Smooth muscle cell (in vitro differentiated cells): ENCODE results near the gene SELP. TPM values are rescaled to one million over a fixed set of nuclear protein-coding genes. Genes with fewer than 3 reads are reported as not detected.

Source experiments
- DNase-seq: peaks from one replicate; lab custom pipeline; 2025; ENCODE audit not compliant: unreplicated experiment; lab: John Stamatoyannopoulos, UW
- H2AFZ ChIP-seq: fragments of 200-600 bp; sonication (generic); 2 replicates; pipeline ENCODE4 v1.6.0; 2016; ENCODE audit warnings: antibody characterized with exemption, low read depth, mild to moderate bottlenecking
- H3F3A ChIP-seq: fragments of 200-600 bp; sonication (generic); 2 replicates; pipeline ENCODE4 v1.6.0; 2017; ENCODE audit warnings: antibody characterized with exemption, low read depth
- H3K27ac ChIP-seq: fragments of 200-600 bp; sonication (generic); 2 replicates; pipeline ENCODE4 v1.5.1; 2016; ENCODE audit warnings: low read depth, mild to moderate bottlenecking
- H3K27me3 ChIP-seq: fragments of 200-600 bp; sonication (generic); 2 replicates; pipeline ENCODE4 v1.6.1; 2016; ENCODE audit warnings: low read depth, mild to moderate bottlenecking
- H3K36me3 ChIP-seq: fragments of 200-600 bp; sonication (generic); 2 replicates; pipeline ENCODE4 v1.5.1; 2016; ENCODE audit warnings: low read depth
- H3K4me1 ChIP-seq: fragments of 200-600 bp; sonication (generic); 2 replicates; pipeline ENCODE4 v1.5.1; 2016; ENCODE audit warnings: low read depth
- H3K4me2 ChIP-seq: fragments of 200-600 bp; sonication (generic); 2 replicates; pipeline ENCODE4 v1.6.0; 2016; ENCODE audit warnings: mild to moderate bottlenecking
- H3K4me3 ChIP-seq: fragments of 200-600 bp; sonication (generic); 2 replicates; pipeline ENCODE4 v1.5.1; 2016; ENCODE audit warnings: mild to moderate bottlenecking
- H3K79me2 ChIP-seq: fragments of 200-600 bp; sonication (generic); 2 replicates; pipeline ENCODE4 v1.6.0; 2016; ENCODE audit warnings: low read depth, mild to moderate bottlenecking
- H3K9ac ChIP-seq: fragments of 200-600 bp; sonication (generic); 2 replicates; pipeline ENCODE4 v1.6.0; 2016; ENCODE audit warnings: low read depth
- H3K9me3 ChIP-seq: fragments of 200-600 bp; sonication (generic); replicated peaks from 2 replicates; pipeline ENCODE4 v1.5.1; 2016; ENCODE audit warnings: low read depth
- H4K20me1 ChIP-seq: fragments of 200-600 bp; sonication (generic); 2 replicates; pipeline ENCODE4 v1.6.0; 2016; ENCODE audit warnings: low read depth
- WGBS: methylation state at CpG from one replicate; pipeline ENCODE4 v1.1.7; 2016; ENCODE audit warnings: low lambda C conversion rate; 5-methylcytosine and 5-hydroxymethylcytosine counted together
- polyA plus RNA-seq: library from polyadenylated mRNA; unstranded; fragments of >200 nt; fragmentation: Nextera tagmentation; extraction: Ambion mirVana; gene quantifications from 2 replicates; pipeline ENCODE4 v1.2.1, GENCODE V29; 2016
- total RNA-seq: library from RNA; depleted of rRNA; stranded (reverse); fragments of >200 nt; gene quantifications from 2 replicates; pipeline ENCODE4 v1.2.3, GENCODE V29; 2014
- TF ChIP-seq, protein P1 (sequence below): fragments of 200-600 bp; sonication (generic); IDR thresholded peaks from 2 replicates; pipeline ENCODE4 v1.5.1; 2017; ENCODE audit warnings: borderline replicate concordance, mild to moderate bottlenecking, antibody characterized with exemption; ENCODE audit not compliant: insufficient read depth, poor library complexity, severe bottlenecking

SELP gene
- total and polyA plus RNA-seq, 2 experiments from 2014 or later: not detected

DNA sequence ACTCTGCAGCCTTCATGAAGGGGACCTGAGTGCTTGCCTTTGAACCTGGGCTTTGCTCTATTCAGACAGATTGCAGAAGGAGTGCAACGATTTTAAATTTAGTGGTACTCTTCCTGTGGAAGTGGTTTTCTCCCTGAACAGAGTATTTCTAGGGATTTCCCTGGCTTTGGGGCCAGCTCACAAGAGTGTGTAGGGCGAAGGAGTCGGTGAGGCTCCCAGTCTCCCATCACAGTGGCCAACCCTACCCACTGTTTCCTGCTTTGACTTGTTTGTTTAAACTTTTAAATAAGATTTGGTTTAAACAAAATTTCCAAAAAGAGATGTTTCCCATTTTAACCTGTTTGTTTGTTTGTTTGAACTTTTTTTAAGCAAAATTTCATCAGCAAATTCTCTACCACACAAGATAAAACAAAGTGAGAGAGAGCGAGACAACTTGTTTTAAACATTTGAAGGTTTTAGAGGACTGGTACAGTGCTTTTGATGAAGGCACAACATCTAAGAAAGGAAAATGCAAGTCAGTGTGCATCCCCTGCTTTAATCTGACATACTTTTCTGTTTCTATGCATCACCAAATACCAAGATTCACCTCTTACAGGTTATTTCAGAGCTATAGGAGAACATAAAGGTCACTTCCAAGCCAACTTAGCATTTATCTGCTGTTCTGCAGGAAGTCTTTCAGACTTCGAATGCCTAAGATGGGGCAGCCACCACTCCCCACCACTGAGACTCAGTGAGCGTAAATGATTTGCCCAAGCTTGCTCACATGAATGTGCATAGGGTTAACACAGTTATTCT, 6.6 kb downstream of the SELP start:
- WGBS: 93% methylated on average over 6 of the region's 6 CpGs
- no peaks in the 10 kb centered on the region for H3K4me1 ChIP-seq

DNA sequence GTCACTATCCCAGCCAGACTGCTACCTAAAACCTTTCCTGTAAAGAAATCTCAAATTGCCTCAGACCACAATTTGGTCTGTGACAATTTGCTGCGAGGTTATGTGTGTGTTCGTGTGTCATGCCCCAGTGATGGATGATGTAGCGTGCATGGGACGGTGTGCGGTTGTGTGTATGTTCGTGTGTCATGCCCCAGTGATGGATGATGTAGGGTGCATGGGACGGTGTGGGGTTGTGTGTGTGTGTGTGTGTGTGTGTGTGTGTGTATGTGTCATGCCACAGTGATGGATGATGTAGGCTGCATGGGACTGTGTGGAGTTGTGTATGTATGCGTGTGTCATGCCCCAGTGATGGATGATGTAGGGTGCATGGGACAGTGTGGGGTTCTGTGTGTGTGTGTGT, 9.4 kb downstream of the SELP start:
- 93% methylated on average over 8 of the region's 8 CpGs for WGBS
- Histone ChIP-seq H3K4me1 (no peaks in the 10 kb centered on the region), H3K79me2 (no peaks in the 10 kb centered on the region), H3K9ac (no peak overlapping the region), H2AFZ (no peak overlapping the region), H3K4me2 (no peak overlapping the region), H3K27ac (no peak overlapping the region), H3K4me3 (no peak overlapping the region), H3F3A (no peaks in the 10 kb centered on the region), H4K20me1 (no peaks in the 10 kb centered on the region), H3K9me3 (no peaks in the 10 kb centered on the region), H3K27me3 (peaks cover under 1% of the 10 kb centered on the region), H3K36me3 (no peaks in the 10 kb centered on the region)
- TF ChIP-seq, protein P1, sequence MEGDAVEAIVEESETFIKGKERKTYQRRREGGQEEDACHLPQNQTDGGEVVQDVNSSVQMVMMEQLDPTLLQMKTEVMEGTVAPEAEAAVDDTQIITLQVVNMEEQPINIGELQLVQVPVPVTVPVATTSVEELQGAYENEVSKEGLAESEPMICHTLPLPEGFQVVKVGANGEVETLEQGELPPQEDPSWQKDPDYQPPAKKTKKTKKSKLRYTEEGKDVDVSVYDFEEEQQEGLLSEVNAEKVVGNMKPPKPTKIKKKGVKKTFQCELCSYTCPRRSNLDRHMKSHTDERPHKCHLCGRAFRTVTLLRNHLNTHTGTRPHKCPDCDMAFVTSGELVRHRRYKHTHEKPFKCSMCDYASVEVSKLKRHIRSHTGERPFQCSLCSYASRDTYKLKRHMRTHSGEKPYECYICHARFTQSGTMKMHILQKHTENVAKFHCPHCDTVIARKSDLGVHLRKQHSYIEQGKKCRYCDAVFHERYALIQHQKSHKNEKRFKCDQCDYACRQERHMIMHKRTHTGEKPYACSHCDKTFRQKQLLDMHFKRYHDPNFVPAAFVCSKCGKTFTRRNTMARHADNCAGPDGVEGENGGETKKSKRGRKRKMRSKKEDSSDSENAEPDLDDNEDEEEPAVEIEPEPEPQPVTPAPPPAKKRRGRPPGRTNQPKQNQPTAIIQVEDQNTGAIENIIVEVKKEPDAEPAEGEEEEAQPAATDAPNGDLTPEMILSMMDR: no peak
- DNase-seq: no peak

More for the DNA sequence above, 6.6 kb downstream of the SELP start:
- Histone ChIP-seq H3K36me3 (no peaks in the 10 kb centered on the region), H3K4me3 (no peak overlapping the region), H2AFZ (no peak overlapping the region), H3K79me2 (no peaks in the 10 kb centered on the region), H4K20me1 (no peaks in the 10 kb centered on the region), H3F3A (no peaks in the 10 kb centered on the region), H3K27me3 (no peaks in the 10 kb centered on the region), H3K4me2 (no peak overlapping the region), H3K9me3 (no peaks in the 10 kb centered on the region), H3K9ac (no peak overlapping the region), H3K27ac (no peak overlapping the region)
- DNase-seq: no peak
- TF ChIP-seq, protein P1: no peak

DNA sequence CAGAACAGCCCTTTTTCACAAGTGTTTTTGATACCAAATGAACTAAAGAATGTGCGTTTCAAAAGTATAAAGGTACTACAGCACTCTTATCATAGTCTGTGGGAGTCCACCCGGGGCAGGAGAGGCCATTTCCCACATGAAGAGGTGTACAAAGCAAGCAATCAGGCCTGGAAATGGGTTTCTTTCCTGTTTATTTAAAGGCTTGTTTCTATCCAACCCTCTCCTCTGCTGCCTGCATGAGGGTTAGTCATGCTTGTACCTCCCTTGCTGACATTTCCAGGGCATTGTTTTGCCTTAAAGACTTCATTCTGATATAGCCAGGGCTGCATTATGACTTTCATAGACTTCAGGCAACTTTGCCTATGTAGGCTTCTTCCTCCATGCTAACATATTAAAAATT, 11.6 kb downstream of the SELP start:
- Histone ChIP-seq H3K4me2 (no peak overlapping the region), H3K9me3 (no peaks in the 10 kb centered on the region), H3K27ac (no peak overlapping the region), H3K4me3 (no peak overlapping the region), H3K9ac (no peak overlapping the region), H2AFZ (no peak overlapping the region), H3K79me2 (no peaks in the 10 kb centered on the region), H4K20me1 (no peaks in the 10 kb centered on the region), H3K36me3 (no peaks in the 10 kb centered on the region), H3K27me3 (peaks cover 13% of the 10 kb centered on the region), H3K4me1 (no peaks in the 10 kb centered on the region), H3F3A (no peaks in the 10 kb centered on the region)
- 85% methylated on average over 2 of the region's 2 CpGs for WGBS
- TF ChIP-seq, protein P1: no peak
- DNase-seq: no peak

- H3K9ac ChIP-seq: no peak overlapping the region
- no peak overlapping the region for H3K4me2 ChIP-seq
- DNase-seq: no peak
- no peaks in the 10 kb centered on the region for H4K20me1 ChIP-seq
- H3K9me3 ChIP-seq: no peaks in the 10 kb centered on the region
- H2AFZ ChIP-seq: no peak overlapping the region
- H3K27me3 ChIP-seq: peaks cover 13% of the 10 kb centered on the region
- no peak overlapping the region for H3K4me3 ChIP-seq
- H3K79me2 ChIP-seq: no peaks in the 10 kb centered on the region
- TF ChIP-seq, protein P1: no peak
- H3K36me3 ChIP-seq: no peaks in the 10 kb centered on the region
- H3F3A ChIP-seq: no peaks in the 10 kb centered on the region
- 64% methylated on average over 5 of the region's 5 CpGs for WGBS
- no peaks in the 10 kb centered on the region for H3K4me1 ChIP-seq
- H3K27ac ChIP-seq: peak overlapping the region; percentile 38
These were observed 14.1 kb downstream of the SELP start for GRCh38 chr1:169615803-169616202.
